GM21576 (cell line): Measurements from ENCODE around the gene FOXK2.
"Not testable (repeated sequence)": the region's sequence is repeated elsewhere in the genome, so short reads cannot be mapped to it uniquely, and the experiment has no call there.

Experiments
- ATAC-seq: cut with Tn5 transposase; IDR thresholded peaks from one replicate; pipeline ENCODE4 v1.9.1; 2021; ENCODE audit warnings: mild to moderate bottlenecking, moderate library complexity; ENCODE audit not compliant: unreplicated experiment

Gene FOXK2

GRCh38 chr17:82528484-82529265 lies 9.1 kb downstream of the FOXK2 start:
- no peak for ATAC-seq

- no peak for ATAC-seq
Measured at GRCh38 chr17:82529914-82530300, 10.4 kb downstream of the FOXK2 start.

GRCh38 chr17:82531431-82531881 lies 11.9 kb downstream of the FOXK2 start:
- no peak for ATAC-seq

- ATAC-seq, result no peak
Measured at GRCh38 chr17:82534401-82534812, 14.9 kb downstream of the FOXK2 start.

- no peak for ATAC-seq
Measured at GRCh38 chr17:82536512-82537201, 17.1 kb downstream of the FOXK2 start.

- not testable (repeated sequence) for ATAC-seq
Measured at GRCh38 chr17:82537228-82537627, 17.7 kb downstream of the FOXK2 start.

- ATAC-seq, result not testable (repeated sequence)
Measured at GRCh38 chr17:82539076-82539475, 19.5 kb downstream of the FOXK2 start.

- ATAC-seq, result no peak
Measured at GRCh38 chr17:82542439-82542838, 22.9 kb downstream of the FOXK2 start.

- no peak for ATAC-seq
Measured at GRCh38 chr17:82544431-82545070, 25.0 kb downstream of the FOXK2 start.

- ATAC-seq, result no peak
Measured at GRCh38 chr17:82545071-82545462, 25.5 kb downstream of the FOXK2 start.

GRCh38 chr17:82547981-82548380 lies 28.4 kb downstream of the FOXK2 start:
- no peak for ATAC-seq

GRCh38 chr17:82548681-82549303 lies 29.3 kb downstream of the FOXK2 start:
- no peak for ATAC-seq

- ATAC-seq, result no peak
Measured at GRCh38 chr17:82551779-82552457, 32.4 kb downstream of the FOXK2 start.

GRCh38 chr17:82552580-82552979 lies 33.0 kb downstream of the FOXK2 start:
- no peak for ATAC-seq

- no peak for ATAC-seq
Measured at GRCh38 chr17:82553210-82553930, 33.8 kb downstream of the FOXK2 start.

GRCh38 chr17:82557510-82557909 lies 38.0 kb downstream of the FOXK2 start:
- not testable (repeated sequence) for ATAC-seq

- ATAC-seq, result no peak
Measured at GRCh38 chr17:82559566-82560251, 40.2 kb downstream of the FOXK2 start.

- ATAC-seq, result no peak
Measured at GRCh38 chr17:82560252-82560642, 40.7 kb downstream of the FOXK2 start.

GRCh38 chr17:82560802-82561428 lies 41.4 kb downstream of the FOXK2 start:
- ATAC-seq, result no peak
